GM21723 (cell line): ENCODE data around the gene ARPIN.
"Not testable (repeated sequence)": the region's sequence is repeated elsewhere in the genome, so short reads cannot be mapped to it uniquely, and the experiment has no call there.

ENCODE experiments used
- ATAC-seq: cut with Tn5 transposase; IDR thresholded peaks from one replicate; pipeline ENCODE4 v1.9.1; 2021; ENCODE audit warnings: mild to moderate bottlenecking, moderate library complexity; ENCODE audit not compliant: unreplicated experiment

Gene ARPIN

DNA sequence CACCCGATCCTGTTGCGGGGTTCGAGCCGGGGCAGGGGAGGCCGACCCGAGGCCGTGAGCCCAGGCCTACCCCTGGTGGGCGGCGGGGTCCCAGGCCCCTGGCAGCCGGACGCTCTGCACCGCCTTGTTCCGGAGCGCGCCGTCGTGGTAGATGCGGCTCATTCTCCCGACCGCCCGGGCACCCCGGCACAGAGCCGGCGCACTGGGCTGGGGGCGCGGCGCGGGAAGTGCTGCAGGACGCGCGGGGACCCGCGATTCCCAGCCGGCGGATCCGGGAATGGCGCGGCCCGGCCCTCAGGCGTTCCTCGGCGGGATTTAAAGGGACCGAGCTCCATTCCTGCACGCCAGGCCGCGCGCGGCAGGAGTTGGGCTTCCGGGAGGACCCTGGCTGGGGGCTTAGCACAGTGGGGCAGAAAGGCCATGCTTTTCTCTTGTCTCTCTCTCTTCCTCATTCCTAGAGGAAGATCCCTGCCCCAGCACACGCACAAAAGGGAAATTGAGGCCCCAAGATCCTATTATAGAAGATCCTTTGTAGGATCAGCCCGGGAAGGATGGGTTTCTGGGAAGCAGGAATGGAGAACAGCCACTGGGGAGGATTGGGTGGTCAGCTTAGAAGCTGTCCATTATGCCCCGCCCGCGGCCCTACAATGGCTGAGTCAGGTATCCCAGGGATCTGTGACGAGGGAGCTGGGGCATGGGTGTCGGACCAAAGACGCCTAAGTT, at the start of gene ARPIN:
Gene ARPIN (minus strand): TSS at position 279 of the 723 bp plus-strand sequence. CDS start 117 bp downstream, at position 162.
- no peak for ATAC-seq

DNA sequence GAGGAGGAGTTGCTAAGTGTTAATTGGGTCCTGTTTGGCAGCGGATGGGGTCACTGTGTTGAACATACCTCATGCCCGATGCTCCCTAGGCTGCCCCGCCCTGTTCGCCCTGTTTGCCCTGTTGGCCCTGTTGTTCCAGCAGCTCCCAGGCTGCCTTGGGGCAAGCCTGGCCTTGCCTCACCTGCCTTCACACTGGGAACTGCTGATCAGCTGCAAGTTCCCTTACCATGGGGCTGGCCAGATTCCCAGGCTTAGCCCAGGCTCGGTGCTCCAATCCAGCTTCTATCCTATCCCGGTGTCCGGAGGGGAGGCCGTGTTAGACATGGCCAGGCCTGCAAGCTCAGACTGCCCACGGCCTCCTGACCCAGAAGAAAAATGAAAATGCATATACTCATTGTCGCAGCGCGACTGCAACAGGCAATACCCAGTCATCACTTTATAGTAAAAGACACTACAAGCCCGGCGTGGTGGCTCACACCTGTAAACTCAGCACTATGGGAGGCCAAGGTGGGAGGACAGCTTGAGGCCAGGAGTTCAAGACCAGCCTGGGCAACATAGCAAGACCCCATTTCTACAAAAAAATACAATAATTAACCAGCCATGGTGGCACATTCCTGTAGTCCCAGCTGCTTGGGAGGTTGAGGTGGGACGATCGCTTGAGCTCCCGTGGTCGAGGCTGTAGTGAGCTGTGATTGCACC, 45.5 kb upstream of the ARPIN start:
- ATAC-seq, result no peak

DNA sequence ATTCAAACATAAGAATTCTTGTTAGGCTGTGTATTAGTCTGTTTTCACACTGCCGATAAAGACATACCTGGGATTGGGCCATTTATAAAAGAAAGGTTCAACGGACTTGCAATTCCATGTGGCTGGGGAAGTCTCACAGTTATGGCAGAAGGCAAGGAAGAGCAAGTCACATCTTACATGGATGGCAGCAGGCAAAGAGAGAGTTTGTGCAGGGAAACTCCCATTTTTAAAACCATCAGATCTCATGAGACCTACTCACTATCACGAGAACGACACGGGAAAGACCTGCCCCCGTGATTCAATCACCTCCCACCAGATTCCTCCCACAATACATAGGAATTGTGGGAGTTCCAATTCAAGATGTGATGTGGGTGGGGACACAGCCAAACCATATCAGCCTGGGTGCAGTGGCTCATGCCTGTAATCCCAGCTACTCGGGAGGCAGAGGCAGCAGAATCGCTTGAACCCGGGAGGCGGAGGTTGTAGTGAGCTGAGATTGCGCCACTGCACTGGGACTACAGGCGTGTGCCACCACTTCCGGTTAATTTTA, 42.8 kb upstream of the ARPIN start:
- not testable (repeated sequence) for ATAC-seq

DNA sequence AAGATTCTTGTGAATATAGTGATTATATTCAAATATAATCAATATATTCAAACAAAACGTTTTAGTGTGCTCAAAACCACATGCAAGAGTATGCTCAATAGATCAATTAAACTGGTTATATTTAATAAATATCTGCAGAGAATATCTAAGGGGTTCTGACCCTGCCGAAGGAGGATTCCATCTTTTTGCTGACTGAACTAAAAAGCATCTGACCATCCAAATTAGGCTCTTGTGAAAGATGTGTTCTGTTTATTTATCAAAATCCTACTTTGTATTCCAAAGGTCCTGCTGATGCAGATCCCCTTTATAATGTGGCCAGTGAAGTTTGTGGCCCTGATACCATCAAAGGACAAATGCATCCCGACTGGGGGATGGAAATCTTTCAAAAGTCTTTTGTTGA, 41.8 kb upstream of the ARPIN start:
- no peak for ATAC-seq

DNA sequence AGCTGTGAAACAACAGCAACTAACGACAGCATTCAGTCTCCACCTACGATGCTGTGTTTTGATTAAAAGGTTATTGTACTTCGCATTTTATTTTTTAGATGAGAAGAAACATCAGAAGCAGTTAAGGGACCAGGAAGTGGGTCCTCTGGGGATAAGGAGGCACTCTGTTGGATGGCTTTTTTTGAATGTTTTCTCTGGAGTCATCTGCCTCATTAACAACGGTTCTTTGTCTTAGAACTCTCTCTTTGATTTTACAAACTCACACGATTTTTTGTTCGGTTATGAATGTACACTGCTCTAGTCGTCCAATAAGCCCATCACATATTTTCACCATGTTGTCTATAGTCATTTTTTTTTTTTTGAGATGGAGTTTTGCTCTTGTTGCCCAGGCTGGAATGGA, 36.0 kb upstream of the ARPIN start:
- ATAC-seq, result no peak

DNA sequence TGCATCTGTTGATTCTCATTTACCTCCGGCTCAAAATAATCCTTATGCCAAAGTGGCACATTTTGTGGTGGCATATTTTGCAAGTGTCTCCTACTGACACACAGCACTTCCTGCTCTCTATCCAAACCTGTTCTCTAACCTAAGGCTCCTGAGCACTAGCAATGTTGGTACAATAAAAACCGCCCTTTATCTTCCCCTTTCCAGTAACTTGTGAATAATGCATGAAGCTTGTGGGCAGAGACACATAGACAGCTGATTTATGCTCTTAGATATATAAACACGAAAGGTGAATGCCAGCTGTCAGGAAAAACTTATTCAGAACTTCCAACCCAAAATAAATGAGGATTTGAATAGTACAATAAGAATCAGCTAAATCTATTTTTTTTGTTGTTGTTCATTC, 34.6 kb upstream of the ARPIN start:
- no peak for ATAC-seq

DNA sequence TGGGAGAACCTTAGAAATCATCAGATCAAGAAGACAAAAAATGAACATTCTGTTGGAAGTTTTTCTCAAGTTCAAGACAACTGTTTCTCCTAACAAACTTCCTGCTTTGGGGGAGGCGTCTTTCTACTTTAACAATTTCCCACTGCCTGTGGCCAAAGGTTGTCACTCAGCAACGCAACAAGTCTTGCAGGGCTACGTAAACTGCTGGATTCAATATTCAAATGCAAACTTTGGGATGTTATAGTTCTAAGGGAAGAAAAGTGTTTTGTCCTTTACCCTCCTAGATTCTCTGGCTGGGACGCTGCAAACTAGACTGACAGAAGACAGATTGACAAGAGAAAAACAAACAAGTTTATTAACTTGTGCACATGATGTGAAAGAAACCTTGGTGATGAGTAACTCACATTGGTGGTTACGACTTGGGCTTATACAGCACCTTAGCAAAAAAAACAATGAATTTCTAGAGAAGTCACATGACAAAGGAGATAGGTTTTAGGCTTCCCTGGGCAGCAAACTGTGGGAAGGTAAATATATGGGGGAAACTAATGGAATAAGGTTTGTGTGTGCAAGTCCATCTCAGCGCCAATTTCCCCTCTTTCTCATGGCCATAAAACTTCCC, 34.0 kb upstream of the ARPIN start:
- no peak for ATAC-seq

DNA sequence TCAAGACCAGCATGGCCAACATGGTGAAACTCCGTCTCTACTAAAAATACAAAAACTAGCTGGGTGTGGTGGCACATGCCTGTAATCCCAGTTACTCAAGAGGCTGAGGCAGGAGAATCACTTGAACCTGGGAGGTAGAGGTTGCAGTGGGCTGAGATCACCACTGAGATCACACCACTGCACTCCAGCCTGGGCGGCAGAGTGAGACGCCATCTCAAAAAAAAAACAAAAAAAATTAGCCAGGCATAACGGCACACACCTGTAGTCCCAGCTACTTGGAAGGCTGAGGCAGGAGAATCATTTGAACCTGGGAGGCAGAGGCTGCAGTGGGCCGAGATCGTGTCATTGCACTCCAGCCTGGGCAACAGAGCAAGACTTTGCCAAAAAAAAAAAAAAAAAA, 31.0 kb upstream of the ARPIN start:
- not testable (repeated sequence) for ATAC-seq

DNA sequence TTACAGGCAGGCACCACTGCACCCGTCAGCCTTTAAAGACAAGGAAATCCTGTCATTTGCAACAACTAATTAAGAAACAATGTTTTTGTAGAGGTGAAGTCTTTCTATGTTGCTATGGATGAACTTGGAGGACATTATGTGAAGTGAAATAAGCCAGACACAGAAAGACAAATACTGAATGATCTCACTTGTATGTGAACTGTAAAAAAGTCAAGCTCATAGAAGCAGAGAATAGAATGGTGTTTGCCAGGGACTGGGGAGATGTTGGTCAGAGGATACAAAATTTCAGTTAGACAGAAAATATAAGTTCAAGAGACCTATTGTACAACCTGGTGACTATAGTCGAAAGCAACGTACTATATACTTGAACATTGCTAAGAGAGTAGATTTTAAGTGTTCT, 27.2 kb upstream of the ARPIN start:
- no peak for ATAC-seq

DNA sequence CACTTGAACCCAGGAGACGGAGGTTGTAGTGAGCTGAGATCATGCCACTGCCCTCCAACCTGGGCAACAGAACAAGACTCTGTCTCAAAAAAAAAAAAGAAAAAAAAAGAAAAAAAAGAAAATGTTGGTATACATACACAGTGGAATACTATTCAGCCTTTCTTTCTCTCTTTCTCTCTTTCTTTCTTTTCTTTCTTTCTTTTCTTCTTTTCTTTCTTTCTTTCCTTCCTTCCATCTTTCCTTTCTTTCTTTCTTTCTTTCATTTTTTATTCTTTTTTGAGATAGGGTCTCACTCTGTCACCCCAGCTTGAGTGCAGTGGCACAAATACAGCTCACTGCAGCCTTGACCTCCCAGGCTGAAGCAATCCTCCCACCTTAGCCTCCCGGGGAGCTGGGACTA, 26.6 kb upstream of the ARPIN start:
- not testable (repeated sequence) for ATAC-seq

DNA sequence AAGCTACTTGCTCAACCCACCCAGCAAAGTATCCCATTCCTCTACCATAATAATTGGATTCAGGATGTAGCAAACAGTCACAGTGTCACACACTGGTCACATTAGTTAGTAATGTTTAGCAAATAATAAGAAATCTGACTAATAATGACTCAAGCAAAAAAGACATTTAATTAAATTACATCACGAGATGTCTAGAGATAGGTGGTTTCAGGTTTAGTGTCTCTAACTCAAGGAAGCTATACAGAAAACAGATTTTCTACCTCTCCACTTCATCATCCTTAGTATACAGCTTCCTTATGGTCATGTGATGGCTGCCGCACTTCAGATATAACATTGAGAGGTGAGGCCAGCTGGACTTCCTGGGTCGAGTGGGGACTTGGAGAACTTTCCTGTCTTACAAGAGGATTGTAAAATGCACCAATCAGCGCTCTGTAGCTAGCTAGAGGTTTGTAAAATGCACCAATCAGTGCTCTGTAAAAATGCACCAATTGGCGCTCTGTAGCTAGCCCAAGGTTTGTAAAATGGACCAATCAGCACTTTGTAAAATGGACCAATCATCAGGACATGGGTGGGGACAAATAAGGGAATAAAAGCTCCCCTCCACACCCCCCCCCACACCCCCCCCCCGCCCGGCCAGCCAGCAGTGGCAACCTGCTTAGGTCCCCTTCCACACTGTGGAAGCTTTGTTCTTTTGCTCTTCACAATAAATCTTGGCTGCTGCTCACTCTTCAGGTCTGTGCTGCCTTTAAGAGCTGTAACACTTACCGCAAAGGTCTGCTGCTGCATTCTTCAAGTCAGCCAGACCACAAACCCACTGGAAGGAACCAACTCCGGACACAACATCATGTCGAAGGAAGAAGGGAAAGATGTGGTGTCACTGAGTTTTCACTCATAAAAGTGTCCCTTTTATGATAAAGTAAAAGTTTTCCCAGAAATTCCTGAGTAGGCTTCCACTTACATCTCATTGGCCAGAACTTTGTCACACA, 24.9 kb upstream of the ARPIN start:
- no peak for ATAC-seq

DNA sequence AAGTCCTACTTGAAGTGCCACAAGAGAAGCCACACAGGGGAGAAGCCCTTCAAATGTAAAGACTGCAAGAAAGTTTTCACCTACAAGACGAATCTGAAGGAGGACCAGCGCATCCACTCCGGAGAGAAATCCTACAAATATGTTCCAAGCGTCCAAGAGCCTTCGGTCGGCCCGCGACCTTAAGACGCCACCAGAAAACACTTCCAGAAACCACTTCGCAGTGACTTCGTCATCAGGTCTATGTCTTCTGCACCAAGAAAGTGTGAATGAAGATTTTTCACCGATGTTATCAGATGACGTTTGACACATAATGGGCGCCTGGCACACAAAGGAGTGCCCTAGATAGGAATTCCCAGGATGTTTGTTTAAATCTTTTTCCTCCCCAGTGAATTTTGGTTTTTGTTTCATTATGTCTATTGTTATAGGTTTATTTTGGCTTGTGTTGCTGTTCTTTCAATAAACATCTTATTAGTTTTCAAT, 24.1 kb upstream of the ARPIN start:
- ATAC-seq, result no peak

DNA sequence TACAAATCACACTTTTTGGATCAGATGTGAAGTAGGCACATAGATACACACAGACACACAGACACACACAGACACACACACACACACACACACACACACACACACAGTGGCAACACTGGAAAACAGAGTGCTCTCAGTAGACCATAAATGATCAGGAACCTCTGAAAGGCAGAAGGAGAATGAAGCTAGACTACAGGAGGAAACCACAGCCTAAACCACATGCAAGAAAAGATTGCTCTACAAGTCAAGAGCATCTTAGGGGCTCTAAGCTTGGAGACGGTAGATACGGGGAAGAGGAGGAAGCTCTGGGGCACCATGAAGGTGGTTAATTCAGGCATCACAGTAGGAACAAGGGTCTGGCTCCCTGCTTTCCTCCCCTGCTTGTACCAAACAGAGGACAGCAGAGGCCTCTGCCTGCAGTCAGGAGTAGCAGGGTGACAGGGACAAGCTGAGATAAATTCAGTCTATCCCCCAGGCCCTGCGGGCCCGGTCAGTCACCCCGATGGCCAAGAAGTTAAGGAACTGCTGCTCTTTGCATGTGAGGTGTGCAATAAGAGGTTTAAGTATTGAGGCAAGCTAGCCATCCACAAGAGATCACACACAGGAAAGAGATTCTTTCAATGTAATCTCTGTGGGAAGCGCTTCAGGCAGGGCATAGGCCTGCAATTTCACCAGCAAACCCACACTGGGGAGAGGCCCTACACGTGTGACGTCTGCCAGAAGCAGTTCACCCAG, 23.5 kb upstream of the ARPIN start:
- ATAC-seq, result no peak

DNA sequence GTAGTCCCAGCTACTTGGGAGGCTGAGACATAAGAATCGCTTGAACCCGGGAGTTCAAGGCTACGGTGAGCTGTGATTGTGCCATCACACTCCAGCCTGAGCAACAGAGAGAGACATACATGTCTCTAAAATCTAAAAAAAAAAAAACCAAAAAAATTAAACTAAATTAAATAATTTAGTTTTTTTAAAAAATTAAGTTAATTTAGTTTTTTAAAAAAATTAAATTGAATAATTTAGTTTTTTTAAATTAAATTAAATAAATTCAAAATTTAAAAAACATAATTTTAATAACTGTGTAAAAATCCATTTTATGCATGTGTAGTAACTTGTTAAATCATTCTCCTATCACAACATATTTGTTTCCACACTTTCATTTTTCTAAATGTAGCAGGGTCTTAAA, 20.1 kb upstream of the ARPIN start:
- ATAC-seq, result no peak

DNA sequence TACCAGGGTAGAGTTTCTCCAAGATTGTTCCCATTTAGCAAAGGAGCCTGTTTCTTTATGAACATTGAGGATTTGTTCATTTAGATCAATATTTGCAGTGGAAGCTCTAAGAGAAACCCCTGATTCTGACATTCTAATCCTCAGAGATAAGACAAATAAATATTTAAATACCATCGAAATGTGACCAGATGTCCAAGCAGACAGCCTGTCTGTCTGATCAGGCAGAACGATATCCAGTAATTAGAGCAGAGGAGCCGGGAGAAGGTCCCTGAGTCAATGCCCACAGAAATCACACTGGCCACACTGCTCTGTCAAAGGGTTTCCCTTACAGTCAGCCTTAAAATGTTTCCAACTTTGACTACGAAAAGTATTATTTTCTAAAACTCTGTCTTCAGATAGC, 15.7 kb upstream of the ARPIN start:
- ATAC-seq, result no peak

DNA sequence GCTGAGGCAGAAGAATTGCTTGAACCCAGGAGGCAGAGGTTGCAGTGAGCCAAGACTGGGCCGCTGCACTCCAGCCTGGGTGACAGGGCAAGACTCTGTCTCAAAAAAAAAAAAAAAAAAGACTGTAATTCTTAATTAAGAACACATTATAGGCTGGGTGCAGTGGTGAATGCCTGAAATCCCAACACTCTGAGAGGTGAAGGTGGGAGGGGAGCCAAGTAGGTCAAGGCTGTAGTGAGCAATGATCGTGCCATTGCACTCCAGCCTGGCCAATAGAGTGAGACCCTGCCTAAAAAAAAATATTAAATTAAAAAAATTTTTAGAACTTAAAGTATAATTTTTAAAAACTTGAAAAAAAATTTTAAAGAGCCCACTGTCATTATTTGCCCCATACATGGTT, 13.4 kb upstream of the ARPIN start:
- ATAC-seq, result no peak

DNA sequence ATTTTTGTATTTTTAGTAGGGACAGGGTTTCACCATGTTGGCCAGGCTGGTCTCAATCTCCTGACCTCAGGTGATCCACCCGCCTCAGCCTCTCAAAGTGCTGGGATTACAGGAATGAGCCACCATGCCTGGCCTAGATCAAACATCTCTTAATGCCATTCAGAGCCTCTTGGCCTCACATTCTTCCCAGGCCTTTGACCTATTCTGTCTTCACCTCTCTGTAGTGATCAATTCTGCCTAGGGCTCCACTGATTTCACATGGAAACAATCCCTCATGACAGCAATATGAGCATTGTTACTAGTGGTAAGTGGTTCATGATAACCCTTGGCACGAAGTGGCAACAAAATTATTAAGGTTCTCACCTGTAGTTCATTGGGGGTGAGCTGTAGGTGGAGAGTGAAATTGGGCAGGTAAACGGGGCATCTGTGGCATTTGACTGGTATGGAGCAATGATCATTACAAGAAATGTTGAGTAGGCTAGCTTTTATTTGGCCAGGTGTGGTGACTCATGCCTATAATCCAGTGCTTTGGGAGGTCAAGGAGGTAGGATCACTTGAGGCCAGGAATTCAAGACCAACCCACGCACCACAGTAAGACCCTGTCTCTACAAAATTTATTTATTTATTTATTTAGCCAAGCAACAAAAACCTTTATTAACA, 4.8 kb upstream of the ARPIN start:
- no peak for ATAC-seq

DNA sequence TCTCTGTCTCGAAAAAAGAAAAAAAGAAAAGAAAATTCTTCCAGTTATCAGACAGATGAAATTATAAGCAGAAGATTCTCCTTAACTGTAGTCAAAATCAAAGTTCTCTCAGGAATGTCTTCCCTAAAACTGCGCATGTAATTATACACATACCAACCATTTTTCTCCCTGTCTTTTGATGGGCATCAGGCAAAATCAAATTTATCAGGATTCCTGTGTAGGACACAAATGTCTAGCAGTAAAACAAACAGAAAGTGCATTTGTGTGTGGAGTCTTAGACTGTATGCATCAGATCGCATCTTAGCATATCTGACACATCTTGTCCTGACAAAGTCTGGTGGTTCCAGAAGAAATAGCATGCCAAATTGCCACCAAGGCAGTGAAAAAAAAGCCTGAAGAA, 3.9 kb upstream of the ARPIN start:
- no peak for ATAC-seq

DNA sequence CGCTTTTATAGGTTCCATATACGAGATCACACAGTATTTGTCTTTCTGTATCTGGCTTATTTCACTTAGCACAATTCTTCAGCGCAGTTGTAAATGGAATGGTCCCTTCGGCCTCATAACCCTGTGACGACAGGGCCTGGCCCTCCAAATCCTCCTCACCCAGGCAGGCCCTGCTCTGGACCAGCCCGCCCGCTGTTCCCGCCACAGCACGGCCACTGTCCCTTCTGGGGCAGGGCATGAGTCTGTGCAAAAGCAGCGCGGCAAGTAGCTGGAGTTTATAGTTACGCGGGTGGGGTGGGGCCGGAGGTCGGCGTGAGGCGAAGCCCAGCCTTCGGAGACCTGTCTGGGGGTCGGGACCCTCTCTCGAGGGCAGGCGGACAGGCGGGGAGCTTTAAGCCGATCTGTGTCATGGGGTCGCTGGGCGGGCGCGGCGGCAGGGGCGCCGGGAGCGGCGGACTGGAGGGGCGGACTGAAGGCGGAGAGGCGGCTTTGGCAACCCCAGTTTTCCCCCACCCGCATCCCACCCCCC, 543 bp downstream of the ARPIN start:
- ATAC-seq, result no peak
